Uterus (tissue), 4 donors: Measurements from ENCODE around the gene ZNF438. TPM values are rescaled to one million over a fixed set of nuclear protein-coding genes. Genes with fewer than 3 reads are reported as not detected.

Experiments
- DNase-seq, 2 donors: peaks; one replicate each; pipeline ENCODE4 v3.0.0-alpha.2; 2019 to 2020
- H3K27ac ChIP-seq, 2 donors: fragments of 200-600 bp; sonication (generic); 1 replicate in 1 of 2; 2 replicates in 1 of 2; pipeline ENCODE4 v1.5.1; 2016 to 2018
- H3K27me3 ChIP-seq, 2 donors: fragments of 200-600 bp; sonication (generic); one replicate each; pipeline ENCODE4 v1.5.1; 2018 to 2019; ENCODE audit warnings: control low read depth in 1 of 2
- H3K36me3 ChIP-seq, 2 donors: fragments of 200-600 bp; sonication (generic); one replicate each; pipeline ENCODE4 v1.5.1; 2019; ENCODE audit warnings: control low read depth in 1 of 2
- H3K4me1 ChIP-seq, 2 donors: fragments of 200-600 bp; sonication (generic); one replicate each; pipeline ENCODE4 v1.5.1; 2018 to 2019; ENCODE audit warnings: control low read depth in 1 of 2
- H3K4me3 ChIP-seq, 2 donors: fragments of 200-600 bp; sonication (generic); 1 replicate in 1 of 2; 2 replicates in 1 of 2; pipeline ENCODE4 v1.5.1; 2018 to 2019; ENCODE audit warnings: mild to moderate bottlenecking in 1 of 2
- H3K9me3 ChIP-seq, 2 donors: fragments of 200-600 bp; sonication (generic); one replicate each; pipeline ENCODE4 v1.5.1; 2019; ENCODE audit warnings: control low read depth in 1 of 2
- CTCF ChIP-seq, 4 experiments: fragments of 200-600 bp in 2 of 4; fragments of 450-650 bp in 2 of 4; sonication (generic) in 2 of 4; IDR thresholded peaks; one replicate each; pipeline ENCODE4 v1.5.1; 2016 to 2019; ENCODE audit warnings: antibody characterized with exemption in 4 of 4, mild to moderate bottlenecking in 2 of 4, moderate library complexity in 1 of 4
- POLR2A ChIP-seq, 2 donors: fragments of 450-650 bp; IDR thresholded peaks; one replicate each; pipeline ENCODE4 v1.6.1; 2016; ENCODE audit warnings: antibody characterized with exemption in 2 of 2, mild to moderate bottlenecking in 1 of 2, moderate library complexity in 1 of 2
- intact Hi-C: fragments of 100-400 bp; cut with DNase I; formaldehyde crosslinking; loops from one replicate; pipeline ENCODE4 v1.15.1; 2023; ENCODE audit warnings: low total_unique reads
- total RNA-seq, 4 donors: library from RNA; depleted of rRNA in 3 of 4; stranded (reverse); fragments of >200 nt in 3 of 4; gene quantifications; one replicate each; pipeline versions ENCODE4 v1.1.0 to v1.2.4, GENCODE V29; 2014 to 2023
- donor health status: DM: yes; HTN: yes; CAD: no.

ZNF438 gene
- total RNA-seq, 4 donors from 2014 or later: 5.8 to 24.6 (median 18.4) TPM

- TF ChIP-seq CTCF (IDR thresholded peaks at IDR 0.05) (no peak), POLR2A (IDR thresholded peaks at IDR 0.05) (no peak)
- no peak for DNase-seq
- Histone ChIP-seq H3K4me1 (peaks cover 0 to 5% of the 10 kb centered on the region in 2 donors), H3K27me3 (no peaks in the 10 kb centered on the region), H3K4me3 (no peak overlapping the region), H3K9me3 (no peaks in the 10 kb centered on the region), H3K36me3 (no peaks in the 10 kb centered on the region), H3K27ac (no peak overlapping the region)
- intact Hi-C loops: no loop called here
Measured at GRCh38 chr10:30866896-30867295, 164.8 kb downstream of the ZNF438 start.

DNA sequence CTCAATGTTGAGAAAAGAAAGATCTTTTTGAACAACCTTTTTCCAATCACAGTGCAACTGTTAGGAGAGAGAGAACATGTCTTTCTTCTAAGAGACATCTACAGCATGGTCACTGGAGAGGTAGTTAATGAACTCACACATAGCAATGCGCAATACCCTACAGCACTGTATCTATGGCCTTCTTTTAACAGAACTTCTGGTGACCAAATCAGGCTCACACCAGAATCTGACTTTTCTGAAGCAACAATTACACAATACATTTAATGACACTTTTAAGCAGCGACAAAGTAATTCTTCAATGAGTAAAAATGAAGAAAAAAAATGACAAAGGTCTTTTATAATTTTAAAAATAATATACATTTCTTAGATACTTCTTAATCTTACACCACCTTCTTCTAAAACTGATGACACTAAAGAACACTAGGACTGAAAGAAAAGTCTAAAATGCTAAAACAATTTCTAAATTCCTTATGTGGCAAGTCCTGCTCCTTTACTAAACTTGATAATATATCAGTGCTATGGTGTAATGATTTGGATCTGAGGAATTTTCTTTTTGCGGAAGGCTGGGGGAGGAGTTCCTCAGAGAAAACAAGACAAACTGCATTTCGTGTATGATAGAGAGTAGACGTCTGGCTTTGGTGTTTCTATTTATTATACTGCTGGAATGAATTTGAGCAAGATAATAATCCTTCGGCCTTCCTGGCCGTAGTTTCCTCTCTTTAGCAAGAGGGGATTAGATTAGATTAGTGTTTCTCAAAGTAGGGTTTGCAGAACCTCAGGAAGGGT, 166.3 kb downstream of the ZNF438 start:
- Histone ChIP-seq H3K36me3 (no peaks in the 10 kb centered on the region), H3K4me1 (peaks cover 0 to 5% of the 10 kb centered on the region in 2 donors), H3K9me3 (no peaks in the 10 kb centered on the region), H3K27ac (peak overlapping the region; percentile 39 to 72), H3K27me3 (no peaks in the 10 kb centered on the region), H3K4me3 (no peak overlapping the region)
- TF ChIP-seq POLR2A (IDR thresholded peaks at IDR 0.05) (no peak), CTCF (IDR thresholded peaks at IDR 0.05) (no peak)
- intact Hi-C loops: no loop called here
- DNase-seq: no peak

- peaks cover 3 to 5% of the 10 kb centered on the region in 2 donors for H3K4me1 ChIP-seq
- H3K36me3 ChIP-seq: no peaks in the 10 kb centered on the region
- TF ChIP-seq CTCF (IDR thresholded peaks at IDR 0.05) (no peak), POLR2A (IDR thresholded peaks at IDR 0.05) (no peak)
- H3K27me3 ChIP-seq: no peaks in the 10 kb centered on the region
- H3K27ac ChIP-seq: peak overlapping the region; percentile 72 to 75
- intact Hi-C loops: no loop called here
- no peak for DNase-seq
- no peaks in the 10 kb centered on the region for H3K9me3 ChIP-seq
- H3K4me3 ChIP-seq: no peak overlapping the region
Measured at GRCh38 chr10:30863516-30864210, 168.0 kb downstream of the ZNF438 start.

GRCh38 chr10:30862486-30862885, 169.2 kb downstream of the ZNF438 start:
- DNase-seq: no peak
- intact Hi-C loops: no loop called here
- Histone ChIP-seq H3K27me3 (no peaks in the 10 kb centered on the region), H3K4me3 (no peak overlapping the region), H3K4me1 (peaks cover 3 to 5% of the 10 kb centered on the region in 2 donors), H3K9me3 (no peaks in the 10 kb centered on the region), H3K36me3 (no peaks in the 10 kb centered on the region), H3K27ac (peak overlapping the region; percentile 73 to 75)
- TF ChIP-seq CTCF (IDR thresholded peaks at IDR 0.05): no peak
- TF ChIP-seq POLR2A (IDR thresholded peaks at IDR 0.05): no peak

- TF ChIP-seq POLR2A (IDR thresholded peaks at IDR 0.05): no peak
- TF ChIP-seq CTCF (IDR thresholded peaks at IDR 0.05): no peak
- peak overlapping the region; percentile 73 to 75 for H3K27ac ChIP-seq
- intact Hi-C loops: no loop called here
Measured at GRCh38 chr10:30861976-30862375, 169.7 kb downstream of the ZNF438 start.

More at GRCh38 chr10:30861976-30862375, 169.7 kb downstream of the ZNF438 start:
- no peak for DNase-seq
- Histone ChIP-seq H3K4me1 (peaks cover 3 to 5% of the 10 kb centered on the region in 2 donors), H3K36me3 (no peaks in the 10 kb centered on the region), H3K4me3 (no peak overlapping the region), H3K9me3 (no peaks in the 10 kb centered on the region), H3K27me3 (no peaks in the 10 kb centered on the region)
